ENCODE results near the gene CNNM2. TPM values are rescaled to one million over a fixed set of nuclear protein-coding genes. Genes with fewer than 3 reads are reported as not detected.
A peak's percentile ranks its signal among the peaks of the same experiment; 100 is the strongest.

CNNM2 gene
- total RNA-seq: 9.4 TPM in 2 replicates

- Histone ChIP-seq H4K20me1 (ENCODE audit: insufficient read depth, low read length) (no peaks in the 10 kb centered on the region), H3K4me1 (ENCODE audit: insufficient read depth, low read length) (peaks cover 14% of the 10 kb centered on the region), H3K9me3 (ENCODE audit: low read depth, low read length) (no peaks in the 10 kb centered on the region), H3K36me3 (ENCODE audit: insufficient read depth, low read length) (no peaks in the 10 kb centered on the region), H3K27ac (ENCODE audit: low read depth, low read length) (peak within 1 kb of the TSS; percentile 91), H3K4me2 (ENCODE audit: insufficient read depth, low read length) (peak within 1 kb of the TSS; percentile 93), H3K27me3 (ENCODE audit: insufficient read depth, low read length) (peaks cover 15% of the 10 kb centered on the region), H3K4me3 (ENCODE audit: insufficient read depth, low read length) (peak within 1 kb of the TSS; percentile 99), H3K79me2 (ENCODE audit: insufficient read depth, low read length) (peaks cover 4% of the 10 kb centered on the region), H2AFZ (ENCODE audit: low read length) (peak within 1 kb of the TSS; percentile 99)
- no peak for TF ChIP-seq CTCF (IDR thresholded peaks at IDR 0.05; ENCODE audit: extremely low read depth, low read depth, low read length)
- peak; percentile 99 for DNase-seq (ENCODE audit: insufficient read length, low spot score, missing footprints)
Observed at GRCh38 chr10:102917962-102918816, at the start of gene CNNM2. Gene CNNM2, plus strand, starts transcription at chr10:102918294. Its CDS starts 187 bp downstream, at chr10:102918481.

- H4K20me1 ChIP-seq (ENCODE audit: insufficient read depth, low read length): no peaks in the 10 kb centered on the region
- H3K4me3 ChIP-seq (ENCODE audit: insufficient read depth, low read length): peak overlapping the region; percentile 80
- H3K4me2 ChIP-seq (ENCODE audit: insufficient read depth, low read length): peak overlapping the region; percentile 93
- TF ChIP-seq CTCF (IDR thresholded peaks at IDR 0.05; ENCODE audit: extremely low read depth, low read depth, low read length): no peak
- no peaks in the 10 kb centered on the region for H3K9me3 ChIP-seq (ENCODE audit: low read depth, low read length)
- peak overlapping the region; percentile 89 for H2AFZ ChIP-seq (ENCODE audit: low read length)
- H3K36me3 ChIP-seq (ENCODE audit: insufficient read depth, low read length): no peaks in the 10 kb centered on the region
- peak; percentile 17 for DNase-seq (ENCODE audit: insufficient read length, low spot score, missing footprints)
- H3K27ac ChIP-seq (ENCODE audit: low read depth, low read length): no peak overlapping the region
- no peaks in the 10 kb centered on the region for H3K79me2 ChIP-seq (ENCODE audit: insufficient read depth, low read length)
- H3K4me1 ChIP-seq (ENCODE audit: insufficient read depth, low read length): peaks cover 5% of the 10 kb centered on the region
- no peaks in the 10 kb centered on the region for H3K27me3 ChIP-seq (ENCODE audit: insufficient read depth, low read length)
Observed at GRCh38 chr10:102868911-102869257, 49.2 kb upstream of the CNNM2 start.

GRCh38 chr10:102869258-102870198, 48.6 kb upstream of the CNNM2 start, which contains the start of gene AS3MT:
Gene AS3MT, plus strand, starts transcription at chr10:102869470. Its CDS starts 123 bp downstream, at chr10:102869593.
- Histone ChIP-seq H3K36me3 (ENCODE audit: insufficient read depth, low read length) (no peaks in the 10 kb centered on the region), H4K20me1 (ENCODE audit: insufficient read depth, low read length) (no peaks in the 10 kb centered on the region), H3K4me1 (ENCODE audit: insufficient read depth, low read length) (peaks cover 5% of the 10 kb centered on the region), H3K9me3 (ENCODE audit: low read depth, low read length) (no peaks in the 10 kb centered on the region), H3K4me2 (ENCODE audit: insufficient read depth, low read length) (peak within 1 kb of the TSS; percentile 93), H3K4me3 (ENCODE audit: insufficient read depth, low read length) (peak within 1 kb of the TSS; percentile 80), H3K27me3 (ENCODE audit: insufficient read depth, low read length) (no peaks in the 10 kb centered on the region), H3K27ac (ENCODE audit: low read depth, low read length) (no peak within 1 kb of the TSS), H2AFZ (ENCODE audit: low read length) (peak within 1 kb of the TSS; percentile 95), H3K79me2 (ENCODE audit: insufficient read depth, low read length) (no peaks in the 10 kb centered on the region)
- DNase-seq (ENCODE audit: insufficient read length, low spot score, missing footprints): peak; percentile 86
- TF ChIP-seq CTCF (IDR thresholded peaks at IDR 0.05; ENCODE audit: extremely low read depth, low read depth, low read length): no peak

All from osteoblast (primary cell).